GM21528 (cell line): Measurements from ENCODE around the gene RNU5B-1.

Experiments used
- ATAC-seq: cut with Tn5 transposase; IDR thresholded peaks from one replicate; pipeline ENCODE4 v1.9.1; 2021; ENCODE audit warnings: mild to moderate bottlenecking, moderate library complexity; ENCODE audit not compliant: unreplicated experiment, low FRiP score

The RNU5B-1 gene

GRCh38 chr15:65327651-65328393 lies 23.3 kb downstream of the RNU5B-1 start:
- no peak for ATAC-seq

GRCh38 chr15:65328506-65329287 lies 24.2 kb downstream of the RNU5B-1 start:
- no peak for ATAC-seq

- ATAC-seq = no peak
Measured at GRCh38 chr15:65329288-65329983, 25.0 kb downstream of the RNU5B-1 start.

GRCh38 chr15:65329984-65330735 lies 25.7 kb downstream of the RNU5B-1 start:
- ATAC-seq = no peak

GRCh38 chr15:65330934-65331645 lies 26.6 kb downstream of the RNU5B-1 start:
- ATAC-seq = no peak

GRCh38 chr15:65331811-65332210 lies 27.3 kb downstream of the RNU5B-1 start:
- ATAC-seq = no peak

GRCh38 chr15:65332391-65333147 lies 28.1 kb downstream of the RNU5B-1 start:
- ATAC-seq = no peak

- no peak for ATAC-seq
Measured at GRCh38 chr15:65333148-65333820, 28.8 kb downstream of the RNU5B-1 start.

- no peak for ATAC-seq
Measured at GRCh38 chr15:65333856-65334255, 29.4 kb downstream of the RNU5B-1 start.

- no peak for ATAC-seq
Measured at GRCh38 chr15:65334586-65335231, 30.2 kb downstream of the RNU5B-1 start.

GRCh38 chr15:65335278-65336055 lies 31.0 kb downstream of the RNU5B-1 start:
- no peak for ATAC-seq

GRCh38 chr15:65336493-65337435 lies 32.3 kb downstream of the RNU5B-1 start:
- ATAC-seq = no peak

GRCh38 chr15:65337436-65338070 lies 33.1 kb downstream of the RNU5B-1 start:
- ATAC-seq = no peak

GRCh38 chr15:65338366-65338765 lies 33.9 kb downstream of the RNU5B-1 start:
- no peak for ATAC-seq

- ATAC-seq = no peak
Measured at GRCh38 chr15:65338823-65339222, 34.3 kb downstream of the RNU5B-1 start.

GRCh38 chr15:65339416-65339815 lies 34.9 kb downstream of the RNU5B-1 start:
- ATAC-seq = no peak
